ENCODE measurements around the gene SEM1. TPM values are rescaled to one million over a fixed set of nuclear protein-coding genes. Genes with fewer than 3 reads are reported as not detected.

SEM1 gene
- total and polyA plus RNA-seq, 9 of the 15 experiments (the other 6 are each of a cell fraction or from before 2014, with no cell fraction given) = 74.7 to 938 (median 454) TPM

DNA sequence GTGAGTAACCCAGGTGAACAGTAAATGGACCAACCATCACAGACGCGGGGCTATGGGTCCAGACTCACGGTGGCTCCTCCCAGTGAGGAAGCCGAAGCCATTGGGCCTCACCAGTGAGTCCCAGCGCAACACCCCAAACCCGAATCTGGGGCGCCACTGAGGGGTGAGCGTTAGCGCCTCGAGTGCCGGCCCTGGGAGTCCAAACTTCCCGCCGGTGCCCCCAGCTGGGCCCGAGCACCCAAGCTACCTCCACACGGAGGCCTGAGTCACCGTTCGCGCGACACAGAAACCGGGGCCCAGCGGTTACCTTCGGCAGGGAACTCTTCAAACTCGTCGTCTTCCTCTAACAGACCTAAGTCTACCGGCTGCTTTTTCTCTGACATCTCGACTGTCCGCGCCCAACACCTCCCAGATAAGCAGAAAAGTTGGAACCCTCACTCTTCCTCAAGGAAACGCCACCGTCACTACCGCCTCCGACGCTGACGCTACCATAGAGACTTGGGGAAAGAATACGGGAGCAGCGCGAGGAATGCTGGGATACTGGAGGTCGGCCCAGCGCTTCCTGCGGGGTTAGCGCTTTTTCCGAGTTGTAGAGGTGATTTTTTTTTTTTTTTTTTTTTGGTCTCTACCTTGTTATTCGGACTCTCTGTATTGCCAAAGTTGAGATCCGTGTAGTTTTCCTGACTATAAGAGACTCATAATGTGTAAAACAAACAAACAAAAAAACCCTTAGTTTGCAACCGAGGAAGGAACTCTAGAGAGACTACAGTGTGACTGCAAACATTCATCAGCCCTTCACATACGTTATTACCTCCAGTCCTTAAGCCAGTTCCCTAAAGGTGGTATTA lies at the start of gene SEM1 (continued):
- TF ChIP-seq ADNP (tag; IDR thresholded peaks at IDR 0.05) (no peak), ZC3H4 (CRISPR knock-in tag; IDR thresholded peaks at IDR 0.05; ENCODE audit: borderline replicate concordance) (no peak), ASH1L (IDR thresholded peaks at IDR 0.05; ENCODE audit: borderline replicate concordance, low read depth, partially characterized antibody) (peak; percentile 61), KDM4B (IDR thresholded peaks at IDR 0.05; ENCODE audit: borderline replicate concordance in 2 of 2, low read depth in 1 of 2) (no peak), ETV5 (CRISPR knock-in tag; IDR thresholded peaks at IDR 0.05; ENCODE audit: low read depth) (peak; percentile 59; the same call in 1 of the 2 replicates), ZNF232 (CRISPR knock-in tag; IDR thresholded peaks at IDR 0.05) (peak; percentile 9; the same call in 1 of the 2 replicates), LCOR (CRISPR knock-in tag; IDR thresholded peaks at IDR 0.05) (peak; percentile 40; the same call in 1 of the 2 replicates), SLC30A9 (CRISPR knock-in tag; IDR thresholded peaks at IDR 0.05) (no peak), STAT5A (IDR thresholded peaks at IDR 0.05; ENCODE audit: borderline replicate concordance, low read length) (no peak), CHD4 (IDR thresholded peaks at IDR 0.05; ENCODE audit: insufficient read depth, insufficient replicate concordance, low read depth, low read length, poor library complexity, severe bottlenecking) (no peak), NCOA6 (IDR thresholded peaks at IDR 0.05) (no peak), SMAD3 (CRISPR knock-in tag; conservative IDR thresholded peaks at IDR 0.05) (0 out of 2 replicates have a peak, but pooled peaks have one; percentile 16), ZBTB8A (IDR thresholded peaks at IDR 0.05; ENCODE audit: partially characterized antibody) (no peak), CXXC5 (CRISPR knock-in tag; IDR thresholded peaks at IDR 0.05) (peak; percentile 68; the same call in 1 of the 2 replicates), SMAD4 (CRISPR knock-in tag; conservative IDR thresholded peaks at IDR 0.05) (0 out of 2 replicates have a peak, but pooled peaks have one; percentile 29), ZNF830 (CRISPR knock-in tag; IDR thresholded peaks at IDR 0.05) (no peak), PRMT5 (CRISPR knock-in tag; IDR thresholded peaks at IDR 0.05) (no peak), NR2F6 (CRISPR knock-in tag; IDR thresholded peaks at IDR 0.05) (no peak)
- TF ChIP-seq, protein P1, sequence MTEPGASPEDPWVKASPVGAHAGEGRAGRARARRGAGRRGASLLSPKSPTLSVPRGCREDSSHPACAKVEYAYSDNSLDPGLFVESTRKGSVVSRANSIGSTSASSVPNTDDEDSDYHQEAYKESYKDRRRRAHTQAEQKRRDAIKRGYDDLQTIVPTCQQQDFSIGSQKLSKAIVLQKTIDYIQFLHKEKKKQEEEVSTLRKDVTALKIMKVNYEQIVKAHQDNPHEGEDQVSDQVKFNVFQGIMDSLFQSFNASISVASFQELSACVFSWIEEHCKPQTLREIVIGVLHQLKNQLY (CRISPR knock-in tag; conservative IDR thresholded peaks at IDR 0.05) = no peak
- TF ChIP-seq, protein P2, sequence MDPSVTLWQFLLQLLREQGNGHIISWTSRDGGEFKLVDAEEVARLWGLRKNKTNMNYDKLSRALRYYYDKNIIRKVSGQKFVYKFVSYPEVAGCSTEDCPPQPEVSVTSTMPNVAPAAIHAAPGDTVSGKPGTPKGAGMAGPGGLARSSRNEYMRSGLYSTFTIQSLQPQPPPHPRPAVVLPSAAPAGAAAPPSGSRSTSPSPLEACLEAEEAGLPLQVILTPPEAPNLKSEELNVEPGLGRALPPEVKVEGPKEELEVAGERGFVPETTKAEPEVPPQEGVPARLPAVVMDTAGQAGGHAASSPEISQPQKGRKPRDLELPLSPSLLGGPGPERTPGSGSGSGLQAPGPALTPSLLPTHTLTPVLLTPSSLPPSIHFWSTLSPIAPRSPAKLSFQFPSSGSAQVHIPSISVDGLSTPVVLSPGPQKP (CRISPR knock-in tag; IDR thresholded peaks at IDR 0.05) = no peak
- TF ChIP-seq, protein P3, sequence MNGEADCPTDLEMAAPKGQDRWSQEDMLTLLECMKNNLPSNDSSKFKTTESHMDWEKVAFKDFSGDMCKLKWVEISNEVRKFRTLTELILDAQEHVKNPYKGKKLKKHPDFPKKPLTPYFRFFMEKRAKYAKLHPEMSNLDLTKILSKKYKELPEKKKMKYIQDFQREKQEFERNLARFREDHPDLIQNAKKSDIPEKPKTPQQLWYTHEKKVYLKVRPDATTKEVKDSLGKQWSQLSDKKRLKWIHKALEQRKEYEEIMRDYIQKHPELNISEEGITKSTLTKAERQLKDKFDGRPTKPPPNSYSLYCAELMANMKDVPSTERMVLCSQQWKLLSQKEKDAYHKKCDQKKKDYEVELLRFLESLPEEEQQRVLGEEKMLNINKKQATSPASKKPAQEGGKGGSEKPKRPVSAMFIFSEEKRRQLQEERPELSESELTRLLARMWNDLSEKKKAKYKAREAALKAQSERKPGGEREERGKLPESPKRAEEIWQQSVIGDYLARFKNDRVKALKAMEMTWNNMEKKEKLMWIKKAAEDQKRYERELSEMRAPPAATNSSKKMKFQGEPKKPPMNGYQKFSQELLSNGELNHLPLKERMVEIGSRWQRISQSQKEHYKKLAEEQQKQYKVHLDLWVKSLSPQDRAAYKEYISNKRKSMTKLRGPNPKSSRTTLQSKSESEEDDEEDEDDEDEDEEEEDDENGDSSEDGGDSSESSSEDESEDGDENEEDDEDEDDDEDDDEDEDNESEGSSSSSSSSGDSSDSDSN (IDR thresholded peaks at IDR 0.05; ENCODE audit: borderline replicate concordance in 1 of 2, low read depth in 2 of 2, low read length in 2 of 2) = peak in 1 of 2 experiments; percentile 68; a peak in 1 of 4 replicates
- TF ChIP-seq, protein P4, sequence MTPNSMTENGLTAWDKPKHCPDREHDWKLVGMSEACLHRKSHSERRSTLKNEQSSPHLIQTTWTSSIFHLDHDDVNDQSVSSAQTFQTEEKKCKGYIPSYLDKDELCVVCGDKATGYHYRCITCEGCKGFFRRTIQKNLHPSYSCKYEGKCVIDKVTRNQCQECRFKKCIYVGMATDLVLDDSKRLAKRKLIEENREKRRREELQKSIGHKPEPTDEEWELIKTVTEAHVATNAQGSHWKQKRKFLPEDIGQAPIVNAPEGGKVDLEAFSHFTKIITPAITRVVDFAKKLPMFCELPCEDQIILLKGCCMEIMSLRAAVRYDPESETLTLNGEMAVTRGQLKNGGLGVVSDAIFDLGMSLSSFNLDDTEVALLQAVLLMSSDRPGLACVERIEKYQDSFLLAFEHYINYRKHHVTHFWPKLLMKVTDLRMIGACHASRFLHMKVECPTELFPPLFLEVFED (CRISPR knock-in tag; conservative IDR thresholded peaks at IDR 0.05) = no peak; the same call in 1 of the 2 replicates
